H1 (cell line): ENCODE results near the gene ASAP3. TPM values are rescaled to one million over a fixed set of nuclear protein-coding genes. Genes with fewer than 3 reads are reported as not detected.

Experiments
- GTF2F1 ChIP-seq: IDR thresholded peaks from 2 replicates; pipeline ENCODE4 v1.6.1; 2012; ENCODE audit warnings: low read depth, low read length, improper control_type of control experiment, borderline replicate concordance
- RAD21 ChIP-seq, 2 experiments: IDR thresholded peaks in 1 of 2; conservative IDR thresholded peaks in 1 of 2; 2 replicates each; pipeline ENCODE4 v1.6.1; 2011; ENCODE audit warnings: low read depth in 2 of 2, low read length in 2 of 2, improper control_type of control experiment in 1 of 2, inconsistent platforms in 1 of 2, mild to moderate bottlenecking in 1 of 2, moderate library complexity in 1 of 2
- TCF12 ChIP-seq: IDR thresholded peaks from 2 replicates; pipeline ENCODE4 v1.6.1; 2011; ENCODE audit warnings: low read depth, mild to moderate bottlenecking, low read length
- polyA plus RNA-seq, 7 experiments: library from polyadenylated mRNA; depleted of rRNA in 3 of 7; stranded (reverse) in 5 of 7; unstranded in 2 of 7; fragments of >200 nt in 5 of 7; fragments of 200-250 nt in 2 of 7; gene quantifications; 1 replicate in 5 of 7; 2 replicates in 1 of 7; 4 replicates in 1 of 7; pipeline versions ENCODE4 v1.2.1 to v1.2.3, GENCODE V29; 2011 to 2013; ENCODE audit warnings: missing spikeins in 2 of 7, mixed read lengths in 2 of 7
- total RNA-seq: library from RNA; stranded (reverse); fragmentation: NEBNext Ultra II Directional; extraction: Animal tissue kit (Norgen Biotek cat#: 25700); gene quantifications from 2 replicates; pipeline ENCODE4 v1.2.1, GENCODE V29; 2021
- TF ChIP-seq, protein P1 (sequence below): IDR thresholded peaks from 2 replicates; pipeline ENCODE4 v1.6.1; 2012; ENCODE audit warnings: inconsistent platforms
- TF ChIP-seq, protein P2 (sequence below): IDR thresholded peaks from 2 replicates; pipeline ENCODE4 v1.6.1; 2011; ENCODE audit warnings: low read depth, mild to moderate bottlenecking, low read length; ENCODE audit not compliant: insufficient read depth

ASAP3 gene
- total and polyA plus RNA-seq, 2 of the 8 experiments (the other 6 are each of a cell fraction or from before 2014, with no cell fraction given), result 53.1 to 58.0 TPM

DNA sequence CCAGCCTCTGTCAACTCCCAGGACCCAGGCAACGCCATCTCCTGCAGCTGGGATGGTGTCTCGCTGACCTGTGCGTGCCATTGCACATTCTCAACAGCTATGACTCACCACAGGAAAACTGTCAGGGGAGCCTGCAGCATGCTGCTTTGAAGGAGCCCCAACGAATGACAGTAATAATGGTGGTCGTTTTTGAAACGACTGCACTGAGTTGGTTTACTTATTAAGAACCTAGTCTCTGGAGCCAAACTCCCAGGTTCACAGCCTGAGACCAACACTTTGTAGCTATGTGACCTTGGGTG is 81.0 kb downstream of the ASAP3 start (continued):
- TF ChIP-seq TCF12, result no peak
- TF ChIP-seq RAD21 (IDR thresholded peaks at IDR 0.05 in 1 of 2, conservative IDR thresholded peaks at IDR 0.05 in 1 of 2; ENCODE audit: low read depth in 2 of 2, low read length in 2 of 2), result no peak
- TF ChIP-seq, protein P1, sequence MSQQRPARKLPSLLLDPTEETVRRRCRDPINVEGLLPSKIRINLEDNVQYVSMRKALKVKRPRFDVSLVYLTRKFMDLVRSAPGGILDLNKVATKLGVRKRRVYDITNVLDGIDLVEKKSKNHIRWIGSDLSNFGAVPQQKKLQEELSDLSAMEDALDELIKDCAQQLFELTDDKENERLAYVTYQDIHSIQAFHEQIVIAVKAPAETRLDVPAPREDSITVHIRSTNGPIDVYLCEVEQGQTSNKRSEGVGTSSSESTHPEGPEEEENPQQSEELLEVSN, result no peak
- TF ChIP-seq, protein P2, sequence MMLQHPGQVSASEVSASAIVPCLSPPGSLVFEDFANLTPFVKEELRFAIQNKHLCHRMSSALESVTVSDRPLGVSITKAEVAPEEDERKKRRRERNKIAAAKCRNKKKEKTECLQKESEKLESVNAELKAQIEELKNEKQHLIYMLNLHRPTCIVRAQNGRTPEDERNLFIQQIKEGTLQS, result no peak
- no peak for TF ChIP-seq GTF2F1
